Activated naive CD4-positive, alpha-beta T cell treated with anti-CD3 and anti-CD28 coated beads, Interleukin-2, amount 50 U/mL, for 24 hours (primary cell): Measurements from ENCODE around the gene NEK8.
"Not testable (repeated sequence)": the region's sequence is repeated elsewhere in the genome, so short reads cannot be mapped to it uniquely, and the experiment has no call there.

Experiments used
- H3K27ac Mint-ChIP-seq: one replicate; pipeline ENCODE4 v1.8.0; 2021; ENCODE audit warnings: mild to moderate bottlenecking, mixed read lengths
- H3K27me3 Mint-ChIP-seq: one replicate; pipeline ENCODE4 v1.8.0; 2021; ENCODE audit warnings: mixed read lengths
- H3K36me3 Mint-ChIP-seq: one replicate; pipeline ENCODE4 v1.8.0; 2021; ENCODE audit warnings: mixed read lengths
- H3K4me1 Mint-ChIP-seq: one replicate; pipeline ENCODE4 v1.8.0; 2021; ENCODE audit warnings: mixed read lengths
- H3K4me3 Mint-ChIP-seq: one replicate; pipeline ENCODE4 v1.8.0; 2021; ENCODE audit warnings: mild to moderate bottlenecking, mixed read lengths
- H3K9me3 Mint-ChIP-seq: one replicate; pipeline ENCODE4 v1.8.0; 2021; ENCODE audit warnings: mixed read lengths

Gene NEK8

DNA sequence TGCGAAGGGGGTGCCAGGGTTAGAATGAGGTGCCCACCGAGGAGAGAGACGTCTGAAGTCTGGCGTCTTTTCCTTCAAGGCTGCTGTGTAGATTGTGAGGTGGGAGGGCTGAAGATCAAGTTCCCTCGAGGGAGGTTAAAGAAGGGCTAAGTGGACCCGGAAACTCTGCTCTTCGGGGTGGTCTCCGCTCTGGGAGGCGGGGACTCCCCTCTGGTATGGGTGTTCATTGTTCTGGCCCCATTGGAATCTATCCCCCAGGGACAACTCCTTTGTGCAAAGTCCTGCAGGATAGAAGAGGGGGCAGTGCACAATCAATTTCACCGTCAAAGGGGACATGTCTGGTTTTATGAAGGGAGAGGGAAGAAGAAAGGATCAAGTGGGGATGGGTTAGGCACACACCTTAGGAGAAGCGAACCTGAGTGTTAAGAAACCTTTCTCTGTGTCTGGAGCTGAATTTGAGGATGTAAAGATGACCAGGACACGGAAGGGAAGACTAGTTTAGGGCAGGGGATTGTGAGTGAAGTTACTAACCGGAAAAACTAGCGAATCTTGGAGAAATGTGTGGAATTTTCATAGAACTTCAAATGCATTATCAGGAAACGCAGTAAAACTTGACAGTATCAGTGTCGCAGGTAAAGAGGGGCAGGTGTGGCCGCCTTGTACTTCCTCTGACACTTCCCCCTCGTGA lies 10.1 kb upstream of the NEK8 start:
- Mint-ChIP-seq H3K4me1 (peaks cover 25% of the 10 kb centered on the region), H3K36me3 (peaks cover 23% of the 10 kb centered on the region), H3K4me3 (peak overlapping the region; percentile 73), H3K9me3 (no peaks in the 10 kb centered on the region), H3K27me3 (peaks cover 10% of the 10 kb centered on the region), H3K27ac (peak overlapping the region; percentile 25)

DNA sequence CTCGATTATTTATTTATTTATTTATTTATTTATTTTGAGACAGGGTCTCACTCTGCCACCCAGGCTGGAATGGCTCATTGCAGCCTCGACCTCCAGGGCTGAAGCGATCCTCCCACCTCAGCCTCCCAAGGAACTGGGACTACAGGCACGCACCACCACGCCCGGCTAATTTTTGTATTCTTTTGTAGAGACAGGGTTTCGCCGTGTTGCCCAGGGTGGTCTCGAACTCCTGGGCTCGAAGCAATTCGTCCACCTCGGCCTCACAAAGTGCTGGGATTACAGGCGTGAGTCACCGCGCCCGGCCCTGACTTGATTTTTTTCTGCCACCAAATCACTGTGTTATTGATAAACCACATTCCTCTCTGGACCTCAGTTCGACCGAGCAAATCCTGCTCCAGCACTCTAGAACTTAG lies 9.6 kb upstream of the NEK8 start:
- Mint-ChIP-seq H3K4me1 (peaks cover 31% of the 10 kb centered on the region), H3K9me3 (no peaks in the 10 kb centered on the region), H3K36me3 (peaks cover 25% of the 10 kb centered on the region), H3K27ac (peak overlapping the region; percentile 100), H3K27me3 (peaks cover 10% of the 10 kb centered on the region), H3K4me3 (peak overlapping the region; percentile 100)

DNA sequence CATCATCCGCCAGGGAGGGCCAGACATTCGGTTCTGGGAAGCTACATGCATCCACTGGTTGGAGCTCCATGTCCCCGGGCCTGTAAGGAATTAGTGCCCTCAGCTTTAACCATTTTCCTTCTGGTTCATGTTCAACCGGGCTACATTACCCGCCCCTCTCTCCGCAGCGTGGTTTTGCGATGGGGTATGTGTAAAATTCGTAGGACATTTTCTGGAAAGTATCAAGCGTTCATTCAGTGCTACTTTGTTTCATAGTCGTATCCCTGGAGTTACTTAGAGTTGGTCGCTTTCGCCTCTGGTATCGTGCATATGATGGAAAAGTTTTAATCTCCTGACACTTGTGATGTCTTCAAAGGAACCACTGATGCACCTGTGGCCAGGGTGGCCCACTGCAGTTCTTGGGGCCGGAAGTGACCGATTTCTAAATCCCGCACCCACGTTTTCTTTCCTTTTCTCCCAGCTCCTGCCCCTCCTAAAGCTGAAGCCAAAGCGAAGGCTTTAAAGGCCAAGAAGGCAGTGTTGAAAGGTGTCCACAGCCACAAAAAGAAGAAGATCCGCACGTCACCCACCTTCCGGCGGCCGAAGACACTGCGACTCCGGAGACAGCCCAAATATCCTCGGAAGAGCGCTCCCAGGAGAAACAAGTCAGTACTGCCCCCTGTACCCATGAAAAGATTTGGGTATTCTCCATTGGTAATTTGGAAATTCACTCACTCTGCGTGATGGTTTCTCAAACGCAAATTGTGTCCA lies 8.2 kb upstream of the NEK8 start:
- H3K36me3 Mint-ChIP-seq: peaks cover 38% of the 10 kb centered on the region
- peak overlapping the region; percentile 100 for H3K4me3 Mint-ChIP-seq
- no peaks in the 10 kb centered on the region for H3K9me3 Mint-ChIP-seq
- H3K4me1 Mint-ChIP-seq: peaks cover 45% of the 10 kb centered on the region
- H3K27me3 Mint-ChIP-seq: peaks cover 5% of the 10 kb centered on the region
- peak overlapping the region; percentile 100 for H3K27ac Mint-ChIP-seq

DNA sequence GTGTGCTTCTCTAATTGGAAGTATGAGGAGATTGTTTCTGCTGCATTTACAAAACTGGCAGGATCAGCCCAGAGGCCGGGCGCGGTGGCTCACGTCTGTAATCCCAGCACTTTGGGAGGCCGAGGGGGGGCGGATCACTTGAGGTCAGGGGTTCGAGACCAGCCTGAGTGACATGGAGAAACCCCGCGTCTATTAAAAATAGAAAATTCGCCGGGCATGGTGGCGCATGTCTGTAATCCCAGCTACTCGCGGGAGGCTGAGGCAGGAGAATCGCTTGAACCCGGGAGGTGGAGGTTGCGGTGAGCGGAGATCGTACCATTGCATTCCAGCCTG lies 7.6 kb upstream of the NEK8 start:
- Mint-ChIP-seq H3K4me1 (peaks cover 47% of the 10 kb centered on the region), H3K4me3 (peak overlapping the region; percentile 100), H3K36me3 (peaks cover 40% of the 10 kb centered on the region), H3K27ac (peak overlapping the region; percentile 100)
- H3K27me3 Mint-ChIP-seq, H3K9me3 Mint-ChIP-seq: not testable (repeated sequence)

DNA sequence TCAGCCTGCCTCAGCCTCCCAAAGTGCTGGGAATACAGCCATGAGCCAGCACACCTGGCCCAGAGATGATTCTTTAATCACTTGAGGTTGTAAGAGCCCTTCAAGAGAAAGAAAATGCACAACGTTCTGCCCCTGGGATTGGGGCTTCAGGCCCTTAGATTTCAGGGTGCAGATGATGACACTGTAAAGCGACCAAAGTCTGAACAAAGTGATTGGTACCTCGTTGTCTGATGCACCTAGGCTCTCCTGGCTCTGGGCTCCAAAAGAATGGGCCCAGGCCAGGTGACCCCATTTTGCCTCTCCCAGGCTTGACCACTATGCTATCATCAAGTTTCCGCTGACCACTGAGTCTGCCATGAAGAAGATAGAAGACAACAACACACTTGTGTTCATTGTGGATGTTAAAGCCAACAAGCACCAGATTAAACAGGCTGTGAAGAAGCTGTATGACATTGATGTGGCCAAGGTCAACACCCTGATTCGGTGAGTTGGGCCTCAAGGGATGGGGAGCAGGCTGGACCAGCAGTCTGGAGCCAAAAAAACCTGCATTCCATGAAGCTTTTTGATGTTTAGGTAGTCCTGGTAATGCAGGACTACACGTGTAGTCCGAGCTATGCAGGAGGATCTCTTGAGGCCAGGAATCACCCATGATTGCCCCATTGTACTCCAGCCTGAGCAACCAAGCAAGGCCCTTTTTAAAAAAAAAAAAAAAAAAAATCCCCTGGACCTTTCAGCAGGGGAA lies 6.0 kb upstream of the NEK8 start:
- Mint-ChIP-seq H3K4me1 (peaks cover 47% of the 10 kb centered on the region), H3K36me3 (peaks cover 40% of the 10 kb centered on the region), H3K27me3 (peaks cover 3% of the 10 kb centered on the region), H3K4me3 (peak overlapping the region; percentile 100), H3K27ac (peak overlapping the region; percentile 65), H3K9me3 (no peaks in the 10 kb centered on the region)

DNA sequence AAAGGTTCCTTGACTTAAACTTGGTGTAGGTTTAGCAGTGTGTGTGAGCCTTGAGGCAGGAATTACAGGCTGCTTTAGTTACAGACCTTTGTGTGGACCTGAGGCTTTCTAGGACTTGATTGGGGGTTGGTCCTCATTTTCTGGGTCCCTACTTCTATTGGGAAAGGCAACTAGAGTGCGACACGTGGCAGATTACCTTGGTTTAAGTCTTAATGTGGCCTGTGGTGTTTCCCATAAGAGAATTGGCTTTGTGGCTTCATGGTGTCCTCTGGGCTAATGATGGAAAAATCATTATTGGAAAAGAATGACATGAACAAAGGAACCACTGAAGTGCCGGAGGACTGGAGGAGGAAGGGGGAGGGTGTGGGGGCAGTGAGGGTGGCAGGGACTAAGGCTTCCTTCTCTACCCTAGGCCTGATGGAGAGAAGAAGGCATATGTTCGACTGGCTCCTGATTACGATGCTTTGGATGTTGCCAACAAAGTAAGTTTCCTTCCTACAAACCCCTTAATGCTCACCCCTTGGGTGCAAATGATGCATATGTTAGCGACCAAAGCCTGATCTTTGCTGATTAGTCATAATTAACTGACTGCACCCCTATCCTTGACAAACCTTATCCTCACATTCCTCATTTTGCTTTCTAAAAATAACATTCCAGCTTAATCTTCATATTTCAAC lies 5.3 kb upstream of the NEK8 start:
- H3K4me1 Mint-ChIP-seq: peaks cover 48% of the 10 kb centered on the region
- H3K27ac Mint-ChIP-seq: peak overlapping the region; percentile 72
- H3K36me3 Mint-ChIP-seq: peaks cover 40% of the 10 kb centered on the region
- peak overlapping the region; percentile 95 for H3K4me3 Mint-ChIP-seq
- H3K27me3 Mint-ChIP-seq: peaks cover 3% of the 10 kb centered on the region
- no peaks in the 10 kb centered on the region for H3K9me3 Mint-ChIP-seq

DNA sequence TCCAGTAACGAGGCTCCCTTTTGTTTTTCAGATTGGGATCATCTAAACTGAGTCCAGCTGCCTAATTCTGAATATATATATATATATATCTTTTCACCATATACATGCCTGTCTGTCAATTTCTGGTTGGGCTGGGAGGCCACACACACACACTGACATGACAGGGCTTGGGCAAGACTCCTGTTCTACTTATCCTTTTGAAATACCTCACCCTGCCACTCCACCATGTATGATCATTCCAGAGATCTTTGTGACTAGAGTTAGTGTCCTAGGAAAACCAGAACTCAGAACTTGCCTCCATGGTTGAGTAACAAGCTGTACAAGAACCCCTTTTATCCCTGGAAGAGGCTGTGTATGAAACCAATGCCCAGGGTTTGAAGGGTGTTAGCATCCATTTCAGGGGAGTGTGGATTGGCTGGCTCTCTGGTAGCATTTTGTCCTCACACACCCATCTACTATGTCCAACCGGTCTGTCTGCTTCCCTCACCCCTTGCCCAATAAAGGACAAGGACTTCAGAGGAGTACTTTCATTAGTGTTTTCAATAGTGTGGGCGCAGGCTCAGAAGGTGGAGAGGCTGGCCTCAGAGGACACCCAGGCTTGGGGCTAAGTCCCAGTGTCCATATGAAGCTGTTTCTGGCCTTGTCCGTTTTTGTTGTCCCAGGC lies 4.6 kb upstream of the NEK8 start:
- peaks cover 40% of the 10 kb centered on the region for H3K36me3 Mint-ChIP-seq
- H3K9me3 Mint-ChIP-seq, H3K27me3 Mint-ChIP-seq: not testable (repeated sequence)
- peaks cover 45% of the 10 kb centered on the region for H3K4me1 Mint-ChIP-seq
- H3K4me3 Mint-ChIP-seq: peak overlapping the region; percentile 95
- H3K27ac Mint-ChIP-seq: peak overlapping the region; percentile 86

DNA sequence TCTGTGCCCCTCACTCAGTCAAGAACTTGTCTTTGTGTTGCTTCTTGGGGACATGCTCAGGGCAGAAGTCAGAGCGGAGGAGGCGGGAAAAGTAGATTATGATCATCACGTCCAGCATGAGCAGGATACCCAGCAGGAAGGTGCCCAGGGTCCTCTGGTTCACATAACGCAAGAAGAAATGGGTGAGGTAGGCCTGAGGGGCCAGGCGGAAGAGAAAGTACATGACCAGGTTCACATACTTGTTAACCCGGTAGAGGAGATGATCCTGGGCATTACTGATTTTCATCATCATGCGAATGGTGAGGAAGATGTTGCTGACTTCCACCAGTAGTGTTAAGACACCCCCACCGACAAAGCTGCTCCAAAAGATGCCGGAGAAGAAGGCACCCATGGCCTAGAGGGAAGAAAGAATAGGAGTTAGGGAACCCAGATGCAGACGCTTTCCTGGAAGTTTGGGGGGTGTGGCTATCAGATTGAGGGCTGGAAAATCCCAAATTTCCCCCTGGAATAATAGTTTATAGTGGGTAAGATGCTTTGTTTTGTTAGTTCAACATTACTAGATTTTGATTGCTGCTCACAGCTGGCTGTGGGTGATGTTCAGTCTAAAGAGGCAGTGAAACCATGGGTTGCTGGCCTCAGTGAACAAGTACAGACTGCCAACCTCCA lies 4.0 kb upstream of the NEK8 start:
- Mint-ChIP-seq H3K4me1 (peaks cover 45% of the 10 kb centered on the region), H3K27me3 (no peaks in the 10 kb centered on the region), H3K27ac (peak overlapping the region; percentile 86), H3K4me3 (peak overlapping the region; percentile 95), H3K9me3 (no peaks in the 10 kb centered on the region), H3K36me3 (peaks cover 40% of the 10 kb centered on the region)

DNA sequence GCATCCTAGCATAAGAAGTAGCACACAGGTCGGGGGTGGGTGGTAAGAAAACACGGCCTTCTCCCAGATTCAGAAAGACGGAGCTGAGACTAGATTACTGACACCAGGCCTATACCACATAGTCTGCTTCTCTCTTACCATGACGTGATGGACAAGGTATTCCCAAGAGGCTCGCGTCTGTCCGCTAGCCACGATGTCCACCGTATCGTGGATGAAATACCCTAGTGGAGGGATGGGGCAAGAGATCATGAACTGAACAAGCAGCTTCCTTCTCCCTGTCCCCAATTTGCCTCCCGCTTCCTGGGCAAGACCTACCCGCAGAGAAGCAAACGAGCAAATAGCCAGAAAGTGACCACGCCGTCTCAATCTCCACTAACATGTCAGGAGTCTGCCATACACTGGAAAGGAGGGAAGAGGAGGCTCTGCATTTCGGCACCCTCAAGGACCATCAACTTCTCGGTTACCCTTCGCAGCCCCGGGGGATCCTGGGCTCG lies 3.4 kb upstream of the NEK8 start:
- no peaks in the 10 kb centered on the region for H3K9me3 Mint-ChIP-seq
- H3K36me3 Mint-ChIP-seq: peaks cover 35% of the 10 kb centered on the region
- H3K4me1 Mint-ChIP-seq: peaks cover 48% of the 10 kb centered on the region
- H3K27ac Mint-ChIP-seq: peak overlapping the region; percentile 86
- H3K4me3 Mint-ChIP-seq: peak overlapping the region; percentile 95
- H3K27me3 Mint-ChIP-seq: no peaks in the 10 kb centered on the region

DNA sequence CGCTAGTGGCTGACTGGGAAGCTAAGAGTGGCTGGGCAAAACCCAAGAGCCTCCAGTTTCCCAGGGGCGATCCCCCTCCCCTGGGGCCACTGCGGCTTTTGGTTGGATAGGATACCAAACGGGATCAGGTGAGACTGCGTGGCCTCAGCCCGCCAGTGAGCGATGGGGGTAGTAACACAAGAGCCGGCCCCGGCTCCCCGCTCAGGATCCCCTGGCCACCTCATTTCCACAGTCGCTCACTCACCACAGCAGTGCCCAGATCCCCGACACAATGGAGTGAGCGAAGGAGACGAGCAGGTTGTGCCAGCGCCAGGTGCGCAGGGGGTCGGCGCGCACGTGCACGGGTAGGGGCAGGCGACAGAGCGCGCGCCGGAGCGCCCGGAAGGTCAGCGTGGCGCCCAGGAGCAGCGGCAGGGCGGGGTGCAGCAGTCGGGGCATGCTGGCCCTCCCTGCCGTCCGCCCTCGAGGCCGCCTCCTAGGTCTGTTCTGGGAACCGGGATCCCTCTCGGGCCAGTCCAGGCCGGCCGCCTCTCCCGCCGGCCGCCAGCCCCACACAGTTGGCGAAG lies 2.8 kb upstream of the NEK8 start:
- Mint-ChIP-seq H3K4me3 (peak overlapping the region; percentile 95), H3K36me3 (peaks cover 30% of the 10 kb centered on the region), H3K4me1 (peaks cover 48% of the 10 kb centered on the region), H3K27ac (peak overlapping the region; percentile 86), H3K9me3 (no peaks in the 10 kb centered on the region), H3K27me3 (no peaks in the 10 kb centered on the region)

DNA sequence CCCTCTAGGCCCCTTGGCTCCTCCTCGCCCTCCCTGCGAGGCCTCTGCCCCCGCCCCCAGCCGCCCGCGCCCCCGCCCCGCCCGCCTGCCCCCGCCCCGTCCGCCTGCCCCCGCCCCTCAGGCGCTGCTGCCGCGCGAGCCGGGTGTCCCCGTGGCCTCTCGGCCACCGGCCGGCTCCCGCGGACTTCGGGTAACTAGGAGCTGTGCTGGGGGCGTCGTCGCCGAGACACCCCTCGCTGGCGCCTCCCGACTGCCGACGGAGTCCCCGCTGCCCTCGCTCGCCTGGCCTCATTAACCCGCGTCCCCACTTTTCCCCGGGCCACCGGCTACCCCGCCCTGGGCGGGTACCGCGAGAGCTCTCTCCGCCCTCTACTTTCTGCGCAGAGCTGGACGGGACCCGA lies 2.4 kb upstream of the NEK8 start, which contains the start of gene TLCD1:
Gene TLCD1, minus strand, starts transcription at position 8 of the 401 bp plus-strand sequence. CDS start 136 bp downstream, outside the sequence.
- Mint-ChIP-seq H3K4me3 (peak within 1 kb of the TSS; percentile 95), H3K27ac (peak within 1 kb of the TSS; percentile 99), H3K27me3 (no peaks in the 10 kb centered on the region), H3K4me1 (peaks cover 48% of the 10 kb centered on the region), H3K36me3 (peaks cover 25% of the 10 kb centered on the region), H3K9me3 (no peaks in the 10 kb centered on the region)

DNA sequence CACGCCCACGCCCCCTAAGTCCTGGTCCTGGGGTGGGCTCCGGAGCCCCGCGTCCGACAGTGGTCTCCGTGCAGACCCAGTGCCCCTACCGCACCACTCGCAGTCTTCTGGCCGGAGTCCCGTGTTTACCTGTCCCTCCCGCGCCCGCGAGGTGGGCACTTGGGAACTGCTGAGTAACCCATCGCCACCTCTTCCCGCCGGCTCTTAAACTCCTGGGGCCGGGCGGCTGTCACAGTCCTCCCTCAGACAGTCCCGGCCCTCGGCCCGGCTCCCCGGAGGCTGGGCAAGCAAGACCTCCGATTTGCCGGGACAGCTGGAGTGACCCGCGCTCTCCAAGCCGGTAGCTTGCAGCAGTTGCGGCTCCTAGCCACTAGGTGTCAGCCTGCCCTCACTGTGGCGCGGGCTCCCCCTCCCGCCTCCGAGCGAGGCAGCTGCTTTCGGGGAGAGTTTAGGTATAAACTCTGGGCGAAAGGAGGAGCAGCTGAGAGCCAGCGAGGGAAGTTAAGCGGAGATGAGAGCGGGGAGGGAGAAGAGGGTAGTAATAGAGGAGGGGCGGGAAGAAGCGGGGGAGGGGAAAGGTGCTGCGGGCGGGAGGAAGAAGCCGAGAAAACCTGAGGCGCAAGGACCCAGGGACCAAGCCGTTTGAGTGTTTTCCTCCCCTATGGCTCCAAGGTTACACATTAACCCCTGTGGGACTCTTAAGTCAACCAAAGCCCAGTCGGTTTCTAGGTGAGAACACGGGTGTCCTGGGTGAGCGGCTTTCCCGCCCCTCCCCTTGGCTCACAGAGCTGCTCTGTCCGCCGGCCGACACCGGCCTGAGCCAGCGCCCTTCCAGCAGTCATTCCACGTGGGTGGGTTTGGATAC lies 1.7 kb upstream of the NEK8 start:
- H3K4me1 Mint-ChIP-seq: peaks cover 48% of the 10 kb centered on the region
- H3K4me3 Mint-ChIP-seq: peak overlapping the region; percentile 95
- H3K36me3 Mint-ChIP-seq: peaks cover 21% of the 10 kb centered on the region
- H3K9me3 Mint-ChIP-seq: no peaks in the 10 kb centered on the region
- H3K27ac Mint-ChIP-seq: peak overlapping the region; percentile 99
- no peaks in the 10 kb centered on the region for H3K27me3 Mint-ChIP-seq

DNA sequence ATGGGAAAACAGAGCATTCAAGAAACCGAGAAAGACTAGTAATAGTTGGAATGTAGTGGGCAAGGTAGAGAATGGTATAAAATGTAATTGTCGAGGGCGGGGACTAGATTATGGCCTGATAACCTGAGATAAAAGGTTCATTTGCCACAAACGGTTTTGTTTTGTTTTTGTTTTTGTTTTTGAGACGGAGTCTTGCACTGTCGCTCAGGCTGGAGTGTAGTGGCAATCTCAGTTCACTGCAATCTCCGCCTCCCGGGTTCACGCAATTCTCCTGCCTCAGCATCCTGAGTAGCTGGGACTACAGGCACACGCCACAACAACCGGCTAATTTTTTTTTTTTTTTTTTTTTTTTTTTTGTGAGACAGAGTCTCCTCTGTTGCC lies 1.4 kb downstream of the NEK8 start:
- H3K4me1 Mint-ChIP-seq: peaks cover 21% of the 10 kb centered on the region

More for the DNA sequence above, 1.4 kb downstream of the NEK8 start:
- Mint-ChIP-seq H3K4me3 (no peak overlapping the region), H3K27me3 (no peaks in the 10 kb centered on the region), H3K36me3 (peaks cover 10% of the 10 kb centered on the region), H3K9me3 (no peaks in the 10 kb centered on the region), H3K27ac (peak overlapping the region; percentile 68)
